Panc1 (cell line): ENCODE data around the gene SLC7A9.

ENCODE experiments used
- POLR2AphosphoS5 ChIP-seq: IDR thresholded peaks from 2 replicates; pipeline ENCODE4 v1.6.1; 2012; ENCODE audit warnings: mild to moderate bottlenecking, low read depth, low read length, moderate library complexity
- REST ChIP-seq, 2 experiments: IDR thresholded peaks; 2 replicates each; pipeline ENCODE4 v1.6.1; 2011 to 2012; ENCODE audit warnings: low read depth in 2 of 2, control low read depth in 1 of 2, low read length in 1 of 2, mild to moderate bottlenecking in 1 of 2, moderate library complexity in 1 of 2; ENCODE audit not compliant: insufficient read depth in 1 of 2
- TCF7L2 ChIP-seq: IDR thresholded peaks from 2 replicates; pipeline ENCODE4 v1.6.1; 2011; ENCODE audit warnings: mild to moderate bottlenecking, low read depth, low read length, inconsistent platforms

- TF ChIP-seq POLR2AphosphoS5 (no peak), TCF7L2 (no peak), REST (IDR thresholded peaks at IDR 0.05; ENCODE audit: insufficient read depth in 1 of 2, low read depth in 2 of 2, low read length in 1 of 2) (no peak)
Observed at GRCh38 chr19:32865326-32865725, 4.2 kb downstream of the SLC7A9 start.
